Uterus (tissue), 4 donors: ENCODE results near the gene SESTD1. TPM values are rescaled to one million over a fixed set of nuclear protein-coding genes. Genes with fewer than 3 reads are reported as not detected.

ENCODE experiments used
- DNase-seq, 2 donors: peaks; one replicate each; pipeline ENCODE4 v3.0.0-alpha.2; 2019 to 2020
- H3K27ac ChIP-seq, 2 donors: fragments of 200-600 bp; sonication (generic); 1 replicate in 1 of 2; 2 replicates in 1 of 2; pipeline ENCODE4 v1.5.1; 2016 to 2018
- H3K27me3 ChIP-seq, 2 donors: fragments of 200-600 bp; sonication (generic); one replicate each; pipeline ENCODE4 v1.5.1; 2018 to 2019; ENCODE audit warnings: control low read depth in 1 of 2
- H3K36me3 ChIP-seq, 2 donors: fragments of 200-600 bp; sonication (generic); one replicate each; pipeline ENCODE4 v1.5.1; 2019; ENCODE audit warnings: control low read depth in 1 of 2
- H3K4me1 ChIP-seq, 2 donors: fragments of 200-600 bp; sonication (generic); one replicate each; pipeline ENCODE4 v1.5.1; 2018 to 2019; ENCODE audit warnings: control low read depth in 1 of 2
- H3K4me3 ChIP-seq, 2 donors: fragments of 200-600 bp; sonication (generic); 1 replicate in 1 of 2; 2 replicates in 1 of 2; pipeline ENCODE4 v1.5.1; 2018 to 2019; ENCODE audit warnings: mild to moderate bottlenecking in 1 of 2
- H3K9me3 ChIP-seq, 2 donors: fragments of 200-600 bp; sonication (generic); one replicate each; pipeline ENCODE4 v1.5.1; 2019; ENCODE audit warnings: control low read depth in 1 of 2
- POLR2A ChIP-seq, 2 donors: fragments of 450-650 bp; IDR thresholded peaks; one replicate each; pipeline ENCODE4 v1.6.1; 2016; ENCODE audit warnings: antibody characterized with exemption in 2 of 2, mild to moderate bottlenecking in 1 of 2, moderate library complexity in 1 of 2
- intact Hi-C: fragments of 100-400 bp; cut with DNase I; formaldehyde crosslinking; loops from one replicate; pipeline ENCODE4 v1.15.1; 2023; ENCODE audit warnings: low total_unique reads
- total RNA-seq, 4 donors: library from RNA; depleted of rRNA in 3 of 4; stranded (reverse); fragments of >200 nt in 3 of 4; gene quantifications; one replicate each; pipeline versions ENCODE4 v1.1.0 to v1.2.4, GENCODE V29; 2014 to 2023
- TF ChIP-seq, protein P1 (sequence below), 4 experiments: fragments of 200-600 bp in 2 of 4; fragments of 450-650 bp in 2 of 4; sonication (generic) in 2 of 4; IDR thresholded peaks; one replicate each; pipeline ENCODE4 v1.5.1; 2016 to 2019; ENCODE audit warnings: antibody characterized with exemption in 4 of 4, mild to moderate bottlenecking in 2 of 4, moderate library complexity in 1 of 4
- donor health status: DM: yes; HTN: yes; CAD: no.

The SESTD1 gene
- total RNA-seq, 4 donors from 2014 or later: 5.6 to 64.7 (median 32.8) TPM

DNA sequence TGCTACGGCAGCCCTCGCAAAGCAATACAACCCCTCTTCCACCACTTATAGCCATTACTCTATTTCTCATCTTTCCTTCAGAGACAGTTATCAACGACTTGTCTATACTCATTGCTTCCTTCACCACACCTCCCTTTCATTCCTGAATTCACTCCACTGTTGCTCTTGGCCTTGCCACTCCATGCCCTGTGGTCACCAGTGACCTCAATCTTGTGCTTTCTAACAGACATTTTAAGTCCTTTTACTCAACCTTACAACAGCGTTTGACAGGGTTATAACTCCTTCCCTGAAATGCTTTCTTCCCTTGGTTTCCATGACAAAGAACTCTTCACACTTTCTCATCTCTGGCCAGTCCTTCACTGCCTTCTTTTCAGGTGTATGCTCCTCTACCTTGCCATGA is 124.1 kb downstream of the SESTD1 start:
- intact Hi-C loops: no loop called here

DNA sequence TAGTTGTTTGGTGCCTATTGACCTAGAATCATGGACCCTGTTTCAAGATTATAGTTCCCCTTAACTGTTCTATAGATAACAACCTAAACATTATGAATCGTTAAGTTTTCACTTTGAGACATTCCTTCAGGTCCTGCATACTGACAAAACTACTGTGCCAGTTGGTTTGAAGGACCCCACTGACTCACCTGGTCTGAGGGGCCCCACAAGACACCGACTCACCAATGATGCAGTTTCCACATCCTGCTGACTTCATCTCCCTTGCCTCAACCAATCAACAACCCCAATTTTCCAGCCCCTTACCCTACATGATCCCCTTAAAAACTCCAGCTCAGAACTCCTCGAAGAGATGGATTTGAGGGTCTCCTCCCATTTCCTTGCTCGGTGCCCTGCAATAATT is 125.1 kb downstream of the SESTD1 start:
- no peak overlapping the region for H3K4me3 ChIP-seq
- H3K27ac ChIP-seq: no peak overlapping the region
- no peak for DNase-seq
- H3K27me3 ChIP-seq: no peaks in the 10 kb centered on the region
- intact Hi-C loops: no loop called here
- H3K36me3 ChIP-seq: no peaks in the 10 kb centered on the region
- no peaks in the 10 kb centered on the region for H3K4me1 ChIP-seq
- no peaks in the 10 kb centered on the region for H3K9me3 ChIP-seq
- TF ChIP-seq POLR2A (IDR thresholded peaks at IDR 0.05): no peak
- TF ChIP-seq, protein P1, sequence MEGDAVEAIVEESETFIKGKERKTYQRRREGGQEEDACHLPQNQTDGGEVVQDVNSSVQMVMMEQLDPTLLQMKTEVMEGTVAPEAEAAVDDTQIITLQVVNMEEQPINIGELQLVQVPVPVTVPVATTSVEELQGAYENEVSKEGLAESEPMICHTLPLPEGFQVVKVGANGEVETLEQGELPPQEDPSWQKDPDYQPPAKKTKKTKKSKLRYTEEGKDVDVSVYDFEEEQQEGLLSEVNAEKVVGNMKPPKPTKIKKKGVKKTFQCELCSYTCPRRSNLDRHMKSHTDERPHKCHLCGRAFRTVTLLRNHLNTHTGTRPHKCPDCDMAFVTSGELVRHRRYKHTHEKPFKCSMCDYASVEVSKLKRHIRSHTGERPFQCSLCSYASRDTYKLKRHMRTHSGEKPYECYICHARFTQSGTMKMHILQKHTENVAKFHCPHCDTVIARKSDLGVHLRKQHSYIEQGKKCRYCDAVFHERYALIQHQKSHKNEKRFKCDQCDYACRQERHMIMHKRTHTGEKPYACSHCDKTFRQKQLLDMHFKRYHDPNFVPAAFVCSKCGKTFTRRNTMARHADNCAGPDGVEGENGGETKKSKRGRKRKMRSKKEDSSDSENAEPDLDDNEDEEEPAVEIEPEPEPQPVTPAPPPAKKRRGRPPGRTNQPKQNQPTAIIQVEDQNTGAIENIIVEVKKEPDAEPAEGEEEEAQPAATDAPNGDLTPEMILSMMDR (IDR thresholded peaks at IDR 0.05): no peak

More for the DNA sequence above, 124.1 kb downstream of the SESTD1 start:
- no peaks in the 10 kb centered on the region for H3K36me3 ChIP-seq
- no peaks in the 10 kb centered on the region for H3K4me1 ChIP-seq
- H3K4me3 ChIP-seq: no peak overlapping the region
- H3K27me3 ChIP-seq: no peaks in the 10 kb centered on the region
- H3K27ac ChIP-seq: no peak overlapping the region
- no peaks in the 10 kb centered on the region for H3K9me3 ChIP-seq
- DNase-seq: no peak
- TF ChIP-seq, protein P1 (IDR thresholded peaks at IDR 0.05): no peak
- no peak for TF ChIP-seq POLR2A (IDR thresholded peaks at IDR 0.05)

DNA sequence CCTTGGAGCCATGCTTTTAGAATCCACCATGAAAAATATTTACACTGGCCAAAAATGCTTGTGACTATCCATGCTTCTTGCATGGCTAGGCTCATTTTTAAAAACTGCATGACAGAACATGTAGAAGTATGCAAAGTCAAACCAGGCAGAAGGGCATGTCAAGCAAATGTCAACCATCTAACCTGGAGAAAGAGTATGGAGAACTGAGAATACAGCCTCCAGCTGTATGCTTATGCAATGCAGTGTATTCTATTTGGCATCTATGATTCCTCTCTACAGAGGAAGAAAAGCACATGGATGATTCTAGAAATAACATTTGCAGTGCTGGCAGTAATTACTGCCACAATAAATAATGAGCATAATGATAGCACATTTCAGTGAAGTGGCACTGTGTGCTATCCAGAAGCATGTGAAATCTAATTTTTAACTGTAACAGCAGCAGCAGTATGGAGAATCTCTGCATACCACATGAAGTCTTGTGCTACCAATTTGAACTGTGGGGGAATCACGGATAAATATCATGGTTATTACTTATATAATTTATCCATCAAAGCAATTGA is 127.4 kb downstream of the SESTD1 start:
- no peak for DNase-seq
- no peak for TF ChIP-seq POLR2A (IDR thresholded peaks at IDR 0.05)
- TF ChIP-seq, protein P1 (IDR thresholded peaks at IDR 0.05): no peak
- H3K27me3 ChIP-seq: no peaks in the 10 kb centered on the region
- no peaks in the 10 kb centered on the region for H3K36me3 ChIP-seq
- no peak overlapping the region for H3K27ac ChIP-seq
- intact Hi-C loops: no loop called here
- no peaks in the 10 kb centered on the region for H3K9me3 ChIP-seq
- no peaks in the 10 kb centered on the region for H3K4me1 ChIP-seq
- no peak overlapping the region for H3K4me3 ChIP-seq

DNA sequence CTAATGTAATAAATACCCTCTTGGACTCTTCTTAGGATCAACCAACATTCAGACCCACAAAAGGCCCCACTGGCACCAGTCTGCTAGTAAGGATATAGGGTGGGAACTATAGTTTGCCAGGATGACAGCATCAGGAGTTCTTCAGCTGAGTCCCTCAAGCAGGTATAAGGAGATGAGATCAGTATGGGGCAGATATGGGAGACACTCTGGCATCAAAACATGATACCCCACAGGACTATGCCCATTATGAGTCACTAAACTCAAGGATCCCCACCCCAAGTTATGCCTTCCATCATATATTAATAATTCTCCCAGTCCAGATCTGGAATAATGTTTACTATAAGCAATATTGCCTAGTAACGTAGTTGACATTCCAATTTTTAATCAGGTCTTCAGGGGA is 131.6 kb downstream of the SESTD1 start:
- Histone ChIP-seq H3K4me1 (no peaks in the 10 kb centered on the region), H3K27ac (no peak overlapping the region), H3K4me3 (no peak overlapping the region), H3K36me3 (no peaks in the 10 kb centered on the region), H3K9me3 (no peaks in the 10 kb centered on the region), H3K27me3 (no peaks in the 10 kb centered on the region)
- TF ChIP-seq, protein P1 (IDR thresholded peaks at IDR 0.05): no peak
- no peak for TF ChIP-seq POLR2A (IDR thresholded peaks at IDR 0.05)
- DNase-seq: no peak
- intact Hi-C loops: no loop called here

DNA sequence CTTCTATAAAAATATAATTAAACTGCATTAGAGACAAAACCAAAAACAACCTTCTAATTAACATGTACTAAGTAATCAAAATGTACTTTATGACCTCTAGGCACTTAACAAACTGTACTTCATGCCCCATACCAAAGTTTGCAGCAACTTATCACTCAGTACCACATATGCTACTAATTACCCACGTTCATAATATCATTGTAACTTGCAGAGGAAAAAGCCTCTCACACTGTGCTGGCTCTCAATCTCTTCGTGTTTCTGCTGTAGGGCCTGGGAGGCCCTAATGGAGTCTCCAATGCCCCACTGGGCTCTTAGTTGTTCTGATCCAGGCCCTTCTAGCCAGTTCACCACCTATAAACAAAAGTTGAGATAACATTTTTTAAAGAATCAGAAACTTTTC is 132.6 kb downstream of the SESTD1 start:
- TF ChIP-seq, protein P1 (IDR thresholded peaks at IDR 0.05): no peak
- no peak for TF ChIP-seq POLR2A (IDR thresholded peaks at IDR 0.05)
- no peak overlapping the region for H3K27ac ChIP-seq
- no peaks in the 10 kb centered on the region for H3K36me3 ChIP-seq
- H3K27me3 ChIP-seq: no peaks in the 10 kb centered on the region
- H3K4me3 ChIP-seq: no peak overlapping the region
- H3K4me1 ChIP-seq: peaks cover 0 to 3% of the 10 kb centered on the region in 2 donors
- DNase-seq: no peak
- H3K9me3 ChIP-seq: no peaks in the 10 kb centered on the region
- intact Hi-C loops: no loop called here
